ENCODE results near the gene ADGRD1. TPM values are rescaled to one million over a fixed set of nuclear protein-coding genes. Genes with fewer than 3 reads are reported as not detected.

The ADGRD1 gene
- total RNA-seq, 1 donor from 2014 or later, result 0.47 TPM

DNA sequence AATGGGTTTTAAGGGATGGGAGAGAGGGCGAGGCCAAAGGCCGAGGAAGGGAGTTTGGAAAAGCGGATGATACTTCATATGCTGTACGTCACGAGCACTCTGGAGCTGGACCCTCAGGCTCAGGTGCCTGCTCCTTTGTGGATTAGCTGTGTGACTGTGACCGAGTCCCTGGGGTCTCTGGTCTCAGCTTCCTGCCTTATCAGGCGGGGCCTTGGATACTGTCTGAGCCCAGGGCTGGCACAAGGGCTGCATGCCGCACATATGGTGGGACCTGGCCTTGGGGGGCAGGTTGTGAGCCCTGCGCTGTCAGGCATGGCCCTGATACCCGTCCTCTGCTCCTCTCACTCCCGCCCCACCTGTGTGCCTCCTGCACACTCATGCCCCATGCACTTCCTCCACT, 95.3 kb downstream of the ADGRD1 start:
- peaks cover under 1% of the 10 kb centered on the region for H3K27me3 Mint-ChIP-seq
- H3K36me3 Mint-ChIP-seq (ENCODE audit: low read depth), result no peaks in the 10 kb centered on the region
- TF ChIP-seq, protein P1, sequence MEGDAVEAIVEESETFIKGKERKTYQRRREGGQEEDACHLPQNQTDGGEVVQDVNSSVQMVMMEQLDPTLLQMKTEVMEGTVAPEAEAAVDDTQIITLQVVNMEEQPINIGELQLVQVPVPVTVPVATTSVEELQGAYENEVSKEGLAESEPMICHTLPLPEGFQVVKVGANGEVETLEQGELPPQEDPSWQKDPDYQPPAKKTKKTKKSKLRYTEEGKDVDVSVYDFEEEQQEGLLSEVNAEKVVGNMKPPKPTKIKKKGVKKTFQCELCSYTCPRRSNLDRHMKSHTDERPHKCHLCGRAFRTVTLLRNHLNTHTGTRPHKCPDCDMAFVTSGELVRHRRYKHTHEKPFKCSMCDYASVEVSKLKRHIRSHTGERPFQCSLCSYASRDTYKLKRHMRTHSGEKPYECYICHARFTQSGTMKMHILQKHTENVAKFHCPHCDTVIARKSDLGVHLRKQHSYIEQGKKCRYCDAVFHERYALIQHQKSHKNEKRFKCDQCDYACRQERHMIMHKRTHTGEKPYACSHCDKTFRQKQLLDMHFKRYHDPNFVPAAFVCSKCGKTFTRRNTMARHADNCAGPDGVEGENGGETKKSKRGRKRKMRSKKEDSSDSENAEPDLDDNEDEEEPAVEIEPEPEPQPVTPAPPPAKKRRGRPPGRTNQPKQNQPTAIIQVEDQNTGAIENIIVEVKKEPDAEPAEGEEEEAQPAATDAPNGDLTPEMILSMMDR (IDR thresholded peaks at IDR 0.05), result no peak
- no peak for DNase-seq
- no peaks in the 10 kb centered on the region for H3K9me3 Mint-ChIP-seq
- H3K4me1 Mint-ChIP-seq, result peaks cover 12% of the 10 kb centered on the region
- intact Hi-C loops (cut with micrococcal nuclease), result no loop called here
- no peak overlapping the region for H3K27ac Mint-ChIP-seq
- no peak overlapping the region for H3K4me3 Mint-ChIP-seq
- CTCF ChIA-PET, result no interaction called here
- ATAC-seq (ENCODE audit: low read depth), result no peak
- POLR2A ChIA-PET, result no interaction called here

DNA sequence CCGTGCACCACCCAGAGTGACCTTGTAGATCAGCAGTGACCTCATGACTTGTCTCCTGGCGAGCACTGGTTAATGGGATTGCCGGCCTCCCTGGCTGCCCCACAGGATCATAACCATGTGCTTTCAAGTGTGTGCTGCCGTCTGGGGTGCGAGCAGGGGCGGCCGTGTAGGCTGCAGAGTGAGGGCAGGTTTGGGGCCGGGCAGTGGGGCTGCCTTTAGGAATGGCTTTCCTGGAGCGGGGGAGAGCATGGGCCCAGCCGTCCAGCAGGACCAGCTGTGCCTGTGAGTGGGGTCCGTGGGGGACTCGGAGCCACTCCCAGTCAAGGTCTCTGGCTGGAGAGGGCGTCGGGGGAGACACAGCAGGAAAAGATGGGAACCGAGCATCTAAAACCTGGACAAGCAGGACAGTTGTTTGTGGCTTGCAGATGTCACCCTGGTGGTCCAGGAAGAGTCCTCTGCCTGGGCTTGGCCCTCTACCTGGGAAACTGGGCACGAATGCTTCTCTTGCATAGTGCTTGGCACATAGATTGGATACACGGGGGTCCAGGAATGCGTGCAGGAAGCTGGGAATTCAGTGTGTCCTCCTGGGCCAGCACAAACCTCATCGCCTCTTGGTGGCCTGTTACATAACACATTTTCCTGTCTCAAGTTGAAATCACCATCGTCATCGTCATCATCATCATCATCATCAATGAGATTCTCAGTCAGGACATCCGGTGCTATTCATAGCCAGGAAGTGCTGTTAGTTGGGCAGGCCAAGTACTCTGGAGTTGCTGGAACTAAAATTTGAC, 96.0 kb downstream of the ADGRD1 start:
- POLR2A ChIA-PET, result no interaction called here
- Mint-ChIP-seq H3K4me1 (peaks cover 12% of the 10 kb centered on the region), H3K27ac (no peak overlapping the region), H3K27me3 (peaks cover 6% of the 10 kb centered on the region), H3K9me3 (no peaks in the 10 kb centered on the region), H3K4me3 (no peak overlapping the region), H3K36me3 (ENCODE audit: low read depth) (no peaks in the 10 kb centered on the region)
- intact Hi-C loops (cut with micrococcal nuclease), result no loop called here
- ATAC-seq (ENCODE audit: low read depth) (no peak), DNase-seq (no peak)
- TF ChIP-seq, protein P1 (IDR thresholded peaks at IDR 0.05), result no peak
- CTCF ChIA-PET, result no interaction called here

DNA sequence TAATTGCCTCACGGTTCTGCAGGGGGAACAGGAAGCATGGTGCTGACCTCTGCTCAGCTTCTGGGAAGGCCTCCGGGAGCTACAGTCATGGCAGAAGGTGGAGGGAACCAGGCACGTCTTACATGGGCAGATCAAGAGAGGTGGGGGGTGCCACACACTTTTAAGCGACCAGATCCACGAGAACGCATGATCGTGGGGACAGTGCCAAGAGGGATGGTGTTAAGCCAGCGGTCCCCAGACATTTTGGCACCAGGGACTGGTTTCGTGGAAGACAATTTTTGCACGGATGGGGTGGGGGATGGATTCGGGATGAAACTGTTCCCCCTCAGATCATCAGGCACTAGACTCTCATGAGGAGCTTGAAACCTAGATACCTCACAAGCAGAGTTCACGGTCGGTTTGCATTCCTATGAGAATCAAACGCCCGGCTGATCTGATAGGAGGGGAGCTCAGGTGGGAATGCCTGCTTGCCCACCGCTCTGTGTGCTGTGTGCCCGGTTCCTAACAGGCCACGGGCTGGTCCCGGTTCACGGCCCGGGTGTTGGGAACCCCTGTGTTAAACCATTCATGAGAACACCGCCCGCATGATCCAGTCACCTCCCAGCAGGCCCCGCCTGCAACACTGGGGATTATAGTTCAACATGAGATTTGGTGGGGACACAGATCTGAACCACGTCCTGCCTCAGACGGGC, 96.9 kb downstream of the ADGRD1 start:
- POLR2A ChIA-PET, result no interaction called here
- Mint-ChIP-seq H3K4me1 (peaks cover 12% of the 10 kb centered on the region), H3K27me3 (peaks cover 9% of the 10 kb centered on the region), H3K9me3 (no peaks in the 10 kb centered on the region), H3K4me3 (no peak overlapping the region), H3K27ac (no peak overlapping the region), H3K36me3 (ENCODE audit: low read depth) (no peaks in the 10 kb centered on the region)
- ATAC-seq (ENCODE audit: low read depth) (no peak), DNase-seq (no peak)
- CTCF ChIA-PET, result no interaction called here
- intact Hi-C loops (cut with micrococcal nuclease), result no loop called here
- TF ChIP-seq, protein P1 (IDR thresholded peaks at IDR 0.05), result no peak

DNA sequence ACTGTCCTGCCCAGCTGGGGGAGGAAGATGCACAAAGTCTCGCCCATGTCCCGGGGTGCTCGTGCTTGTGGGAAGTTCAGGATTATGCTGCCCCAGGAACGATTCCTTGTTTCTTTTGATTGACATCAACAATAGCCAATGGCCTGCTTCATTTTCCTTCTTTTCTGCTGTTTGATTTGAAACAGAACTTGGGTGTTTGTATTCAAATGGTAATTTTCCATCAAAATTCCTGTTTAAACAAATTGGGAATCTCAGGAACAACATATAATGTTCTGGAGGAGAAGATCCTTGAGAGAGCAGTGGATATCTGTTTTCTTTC, 97.4 kb downstream of the ADGRD1 start:
- no peak overlapping the region for H3K27ac Mint-ChIP-seq
- intact Hi-C loops (cut with micrococcal nuclease), result no loop called here

More for the DNA sequence above, 97.4 kb downstream of the ADGRD1 start:
- H3K4me1 Mint-ChIP-seq, result peaks cover 12% of the 10 kb centered on the region
- H3K27me3 Mint-ChIP-seq, result peaks cover 9% of the 10 kb centered on the region
- H3K36me3 Mint-ChIP-seq (ENCODE audit: low read depth), result no peaks in the 10 kb centered on the region
- ChIA-PET POLR2A (no interaction called here), CTCF (no interaction called here)
- ATAC-seq (ENCODE audit: low read depth), result no peak
- no peak overlapping the region for H3K4me3 Mint-ChIP-seq
- DNase-seq, result no peak
- H3K9me3 Mint-ChIP-seq, result no peaks in the 10 kb centered on the region
- TF ChIP-seq, protein P1 (IDR thresholded peaks at IDR 0.05), result no peak

Measured in activated B cell treated with CpG ODN at 0.5 μM for 24 hours (primary cell).